ENCODE results near the gene LRRC52. TPM values are rescaled to one million over a fixed set of nuclear protein-coding genes. Genes with fewer than 3 reads are reported as not detected.

The LRRC52 gene
- total and polyA plus RNA-seq, 2 of the 8 experiments (the other 6 are each of a cell fraction or from before 2014, with no cell fraction given) = 0.05 TPM; not detected in 1

DNA sequence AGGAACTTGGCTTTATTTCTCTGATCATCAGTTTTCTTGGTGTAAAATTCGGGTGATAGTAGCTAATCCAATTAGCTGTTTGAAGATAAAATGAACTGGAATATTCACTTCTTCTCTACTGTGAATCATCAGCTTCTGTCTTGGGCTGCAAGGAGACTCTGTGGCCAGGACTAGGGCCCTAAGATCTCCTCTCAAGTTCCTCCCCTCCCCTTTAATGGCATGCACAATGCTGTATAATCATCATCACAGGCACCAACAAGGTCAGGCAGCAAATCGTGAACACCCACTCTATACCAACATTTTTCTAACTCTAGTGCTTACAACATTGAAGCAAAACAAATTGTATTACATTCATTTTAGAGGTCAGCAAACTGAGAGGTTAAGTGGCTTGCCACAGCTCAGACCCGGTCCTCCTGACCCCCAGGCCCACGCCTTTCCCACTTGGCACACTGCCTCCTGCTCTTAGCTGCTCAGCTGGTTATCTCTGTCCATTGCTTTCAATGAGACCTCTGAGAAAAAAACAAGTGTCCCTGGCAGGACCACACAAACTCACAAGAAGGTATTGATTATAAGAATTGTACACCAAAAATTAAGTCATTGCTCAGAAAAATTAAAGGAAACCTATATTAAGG is 31.8 kb downstream of the LRRC52 start:
- Histone ChIP-seq H3K79me2 (ENCODE audit: control insufficient read depth in 1 of 2, insufficient read depth in 2 of 2, low read length in 2 of 2) (no peaks in the 10 kb centered on the region), H4K20me1 (replicated peaks in 1 of 2; ENCODE audit: control insufficient read depth in 1 of 2, insufficient read depth in 2 of 2, low read length in 2 of 2) (no peaks in the 10 kb centered on the region), H3K56ac (replicated peaks; ENCODE audit: insufficient read length, low read depth, low read length) (no peak overlapping the region), H2AK5ac (ENCODE audit: low read depth, low read length) (no peak overlapping the region), H4K8ac (ENCODE audit: extremely low read depth, insufficient read depth, low read length) (no peak overlapping the region), H3K23ac (ENCODE audit: insufficient read length) (no peak overlapping the region), H3K14ac (ENCODE audit: insufficient read length) (no peak overlapping the region), H3K23me2 (ENCODE audit: low read depth, low read length) (no peaks in the 10 kb centered on the region), H3K9me3 (ENCODE audit: insufficient read depth in 2 of 2, low read depth in 1 of 2, low read length in 1 of 2) (no peaks in the 10 kb centered on the region), H2AFZ (ENCODE audit: low read length) (no peak overlapping the region), H2BK120ac (replicated peaks; ENCODE audit: low read depth, low read length) (no peak overlapping the region), H3K4ac (replicated peaks; ENCODE audit: insufficient read length, low read depth, low read length) (no peak overlapping the region), H3K27me3 (replicated peaks in 1 of 4; ENCODE audit: control insufficient read depth in 3 of 4, extremely low read depth in 1 of 4, insufficient read depth in 3 of 4, low read length in 3 of 4) (no peaks in the 10 kb centered on the region), H3K18ac (ENCODE audit: extremely low read depth, low read length) (no peak overlapping the region), H4K5ac (ENCODE audit: insufficient read length, low read depth, low read length) (no peak overlapping the region), H3K36me3 (ENCODE audit: control insufficient read depth in 2 of 4, insufficient read depth in 4 of 4, low read length in 3 of 4) (no peaks in the 10 kb centered on the region), H3K4me1 (replicated peaks in 1 of 4; ENCODE audit: control insufficient read depth in 3 of 4, insufficient read depth in 4 of 4, low read length in 3 of 4) (no peaks in the 10 kb centered on the region), H2BK15ac (ENCODE audit: low read length) (no peak overlapping the region), H2BK20ac (ENCODE audit: low read length) (no peak overlapping the region), H3K9ac (replicated peaks in 1 of 4; ENCODE audit: extremely low read depth in 1 of 4, low read depth in 3 of 4, low read length in 3 of 4) (no peak overlapping the region), H2BK5ac (ENCODE audit: low read depth, low read length) (no peak overlapping the region), H3K27ac (ENCODE audit: low read depth, low read length) (no peak overlapping the region), H3K4me3 (ENCODE audit: extremely low read depth in 1 of 4, insufficient read depth in 2 of 4, low read depth in 3 of 4, low read length in 4 of 4) (no peak overlapping the region), H3K4me2 (ENCODE audit: insufficient read depth in 1 of 2, low read depth in 2 of 2, low read length in 2 of 2) (no peak overlapping the region), H2BK12ac (ENCODE audit: low read depth, low read length) (no peak overlapping the region), H4K91ac (replicated peaks; ENCODE audit: insufficient read length, low read length) (no peak overlapping the region), H3K79me1 (ENCODE audit: low read depth, low read length) (no peaks in the 10 kb centered on the region)
- FAIRE-seq = no peak
- ChIA-PET POLR2A (ENCODE audit: partially characterized antibody) (interaction anchor here (1.3 kb wide), 1 partner anchor 8 kb away, joined by 3 read pairs; no protein-coding TSS in a partner anchor), CTCF (ENCODE audit: partially characterized antibody) (interaction anchor here (0.6 to 1.7 kb wide), 6 partner anchors 8 to 41 kb away, joined by 3 to 8 read pairs (median 4); no protein-coding TSS in a partner anchor)
- no peak for DNase-seq (ENCODE audit: low read depth in 1 of 2, low spot score in 2 of 2)
- 84% methylated on average over 4 of the region's 4 CpGs; no CpG with 5 or more reads in 1 of the 2 experiments for WGBS, 2 experiments (ENCODE audit: extremely low coverage in 1 of 2, insufficient coverage in 1 of 2, insufficient read length in 1 of 2, insufficient replicate concordance in 2 of 2, low coverage in 1 of 2, low lambda C conversion rate in 2 of 2, missing lambda C conversion rate in 1 of 2)
- no peak for TF ChIP-seq POU5F1 (IDR thresholded peaks at IDR 0.05; ENCODE audit: low read depth, low read length)
- no peak for TF ChIP-seq CTBP2 (IDR thresholded peaks at IDR 0.05; ENCODE audit: borderline replicate concordance, insufficient read depth, insufficient read length, low read length)
- no peak for TF ChIP-seq CHD2 (IDR thresholded peaks at IDR 0.05; ENCODE audit: low read length)
- TF ChIP-seq BACH1 (IDR thresholded peaks at IDR 0.05; ENCODE audit: low read length) = no peak
- no peak for TF ChIP-seq RXRA (IDR thresholded peaks at IDR 0.05; ENCODE audit: insufficient read depth, low read depth, low read length)
- no peak for TF ChIP-seq PHF8 (conservative IDR thresholded peaks at IDR 0.05; ENCODE audit: low read depth, low read length)
- no peak for TF ChIP-seq SIX5 (IDR thresholded peaks at IDR 0.05; ENCODE audit: low read depth, low read length)
- TF ChIP-seq TEAD4 (IDR thresholded peaks at IDR 0.05; ENCODE audit: low read depth, low read length) = no peak
- TF ChIP-seq RAD21 (IDR thresholded peaks at IDR 0.05 in 1 of 2, conservative IDR thresholded peaks at IDR 0.05 in 1 of 2; ENCODE audit: low read depth in 2 of 2, low read length in 2 of 2) = no peak
- TF ChIP-seq JUN (IDR thresholded peaks at IDR 0.05; ENCODE audit: low read depth, low read length) = no peak
- TF ChIP-seq, protein P1, sequence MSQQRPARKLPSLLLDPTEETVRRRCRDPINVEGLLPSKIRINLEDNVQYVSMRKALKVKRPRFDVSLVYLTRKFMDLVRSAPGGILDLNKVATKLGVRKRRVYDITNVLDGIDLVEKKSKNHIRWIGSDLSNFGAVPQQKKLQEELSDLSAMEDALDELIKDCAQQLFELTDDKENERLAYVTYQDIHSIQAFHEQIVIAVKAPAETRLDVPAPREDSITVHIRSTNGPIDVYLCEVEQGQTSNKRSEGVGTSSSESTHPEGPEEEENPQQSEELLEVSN (IDR thresholded peaks at IDR 0.05) = no peak
- no peak for TF ChIP-seq SRF (IDR thresholded peaks at IDR 0.05; ENCODE audit: low read depth, low read length)
- TF ChIP-seq, protein P2, sequence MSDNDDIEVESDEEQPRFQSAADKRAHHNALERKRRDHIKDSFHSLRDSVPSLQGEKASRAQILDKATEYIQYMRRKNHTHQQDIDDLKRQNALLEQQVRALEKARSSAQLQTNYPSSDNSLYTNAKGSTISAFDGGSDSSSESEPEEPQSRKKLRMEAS (IDR thresholded peaks at IDR 0.05) = no peak
